Measurements from ENCODE around the gene KBTBD4.

GRCh38 chr11:47589584-47589976 lies 10.8 kb upstream of the KBTBD4 start:
- TF ChIP-seq POLR2AphosphoS5 (IDR thresholded peaks at IDR 0.05; ENCODE audit: low read depth, low read length) = no peak
- no peak for TF ChIP-seq CTCF (IDR thresholded peaks at IDR 0.05 in 2 of 3, conservative IDR thresholded peaks at IDR 0.05 in 1 of 3; ENCODE audit: borderline replicate concordance in 1 of 3, insufficient read depth in 1 of 3, low read depth in 2 of 3, low read length in 2 of 3)
- TF ChIP-seq REST (IDR thresholded peaks at IDR 0.05; ENCODE audit: low read depth) = no peak

All from HCT116 (cell line).